ENCODE measurements around the gene CALHM3.
"Not testable (repeated sequence)": the region's sequence is repeated elsewhere in the genome, so short reads cannot be mapped to it uniquely, and the experiment has no call there.

CALHM3 gene

GRCh38 chr10:103501186-103501585 is 22.1 kb upstream of the CALHM3 start:
- no peak for DNase-seq

DNA sequence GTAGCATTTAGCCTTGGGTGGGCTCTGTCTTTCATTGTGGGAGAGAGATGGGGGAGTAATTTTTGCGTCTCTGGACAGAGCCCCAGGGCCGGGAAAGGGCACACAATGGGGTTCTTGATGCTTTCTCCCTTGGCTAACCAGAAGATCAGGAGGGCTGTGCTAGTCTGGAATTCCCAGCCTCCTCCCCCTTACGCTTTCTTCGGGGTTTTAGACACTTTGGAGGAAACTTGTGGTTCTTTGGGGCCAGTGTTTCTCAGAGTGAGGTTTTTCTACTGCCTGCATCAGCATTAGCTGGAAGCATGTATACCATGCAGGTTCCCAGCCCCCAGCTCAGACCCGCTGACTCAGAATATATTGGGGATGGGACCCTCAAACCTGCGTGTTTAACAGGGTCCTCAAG is 21.4 kb upstream of the CALHM3 start:
- DNase-seq: peak in 1 of 3 donors; percentile 29

DNA sequence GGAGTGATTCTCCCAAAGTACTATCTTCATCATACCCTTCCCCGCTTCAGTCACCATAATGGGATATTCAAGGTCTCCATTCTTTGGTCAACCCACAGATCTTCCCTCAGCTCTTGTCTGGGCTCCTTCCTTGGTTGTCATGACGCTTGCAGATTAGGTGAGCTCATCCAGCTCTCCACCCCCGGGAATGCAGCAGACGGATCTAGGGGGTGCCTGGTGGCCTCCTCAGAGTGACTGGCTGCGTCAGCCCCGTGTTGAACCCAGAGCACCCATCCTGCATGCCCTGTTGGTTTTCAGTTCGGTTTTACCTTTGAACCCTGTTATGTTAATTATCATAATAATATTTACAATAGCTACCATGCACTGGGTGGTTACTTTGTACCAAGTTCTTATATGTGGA is 20.8 kb upstream of the CALHM3 start:
- DNase-seq: no peak

DNA sequence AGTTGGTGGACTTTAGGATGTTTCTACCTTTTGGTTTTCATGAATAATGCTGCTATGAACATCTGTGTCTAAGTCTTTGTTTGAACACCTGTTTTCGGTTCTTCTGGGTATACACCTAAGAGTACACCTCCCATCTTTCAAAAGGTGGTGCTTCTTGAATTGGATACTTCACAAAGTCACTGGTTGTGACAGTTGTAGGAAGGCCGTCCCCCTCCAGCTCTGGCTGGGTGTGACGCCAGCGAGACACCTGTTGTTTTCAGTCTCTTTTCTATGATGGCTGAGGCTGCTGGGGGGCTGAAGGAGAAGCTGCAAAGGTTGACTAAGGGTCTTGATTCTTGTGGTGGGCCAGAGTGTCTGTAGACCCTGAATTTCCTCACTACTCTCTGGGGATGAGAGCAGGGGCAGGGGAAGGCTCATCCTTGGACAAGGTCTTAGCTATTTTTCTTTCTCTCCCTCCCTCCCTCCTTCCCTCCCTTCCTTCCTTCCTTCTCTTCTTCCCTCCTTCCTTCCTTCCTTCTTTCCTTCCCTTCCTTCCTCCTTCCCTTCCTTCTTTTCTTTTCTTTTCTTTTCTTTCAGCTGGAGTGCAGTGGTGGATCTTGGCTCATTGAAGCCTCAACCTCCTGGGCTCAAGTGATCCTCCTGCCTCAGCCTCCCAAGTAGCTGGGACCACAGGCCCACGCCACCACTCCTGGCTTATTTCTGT is 20.0 kb upstream of the CALHM3 start:
- DNase-seq: no peak

- no peak for DNase-seq
These were observed 18.3 kb upstream of the CALHM3 start for GRCh38 chr10:103497161-103497915.

GRCh38 chr10:103495321-103495720 is 16.3 kb upstream of the CALHM3 start:
- no peak for DNase-seq

DNA sequence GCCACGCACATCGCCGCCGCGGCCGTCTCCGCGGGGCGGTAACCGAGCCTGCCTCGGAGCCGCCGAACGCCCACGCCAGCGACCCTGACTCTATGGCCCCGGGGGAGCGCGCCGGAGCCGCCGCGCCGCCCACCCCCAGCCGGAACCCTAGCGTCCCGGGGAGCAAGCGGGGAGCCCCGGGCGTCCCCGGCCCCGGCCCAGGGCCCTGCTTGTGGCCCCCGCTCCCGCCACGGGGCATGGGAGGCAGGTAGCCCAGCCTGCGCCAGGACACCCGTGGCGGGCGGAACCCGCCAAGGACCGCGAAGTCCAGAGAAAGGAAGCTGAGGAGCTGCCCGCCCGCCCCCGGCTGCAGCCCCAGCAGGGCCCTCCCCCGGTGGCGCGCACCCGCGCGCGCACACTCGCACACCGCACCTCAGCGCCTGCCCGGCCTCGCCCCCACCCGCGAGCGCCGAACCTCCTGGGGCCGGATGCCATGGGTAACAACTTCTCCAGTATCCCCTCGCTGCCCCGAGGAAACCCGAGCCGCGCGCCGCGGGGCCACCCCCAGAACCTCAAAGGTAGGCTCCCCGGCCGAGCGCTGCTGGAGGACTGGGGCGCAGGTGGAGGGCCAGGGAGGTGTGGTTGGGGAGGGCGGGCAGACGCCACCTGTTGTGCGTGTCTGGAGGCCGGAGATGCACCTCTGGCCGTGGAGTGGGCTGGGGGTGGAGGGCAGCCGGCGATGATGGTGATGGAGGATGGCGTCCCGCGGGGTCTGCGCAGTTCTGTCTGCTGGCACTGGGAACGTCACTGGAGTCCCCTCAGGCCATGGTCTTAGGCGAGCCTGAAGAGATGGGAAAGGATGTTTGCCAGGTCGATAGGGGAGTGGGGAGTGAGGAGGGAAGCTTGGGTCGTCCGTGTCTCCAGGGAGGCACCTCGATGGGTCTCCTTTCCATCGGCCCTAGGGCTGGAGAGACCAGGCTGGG is 15.2 kb upstream of the CALHM3 start:
- peak; percentile 27 to 62 (median 46) for DNase-seq

- peak; percentile 26 to 54 (median 35) for DNase-seq
These were observed 14.4 kb upstream of the CALHM3 start, which contains the start of gene NEURL1 for GRCh38 chr10:103493362-103493915. NEURL1 (plus strand) TSS chr10:103493705; CDS start chr10:103494388, 683 bp downstream.

GRCh38 chr10:103492655-103493261 is 13.7 kb upstream of the CALHM3 start:
- no peak for DNase-seq

DNA sequence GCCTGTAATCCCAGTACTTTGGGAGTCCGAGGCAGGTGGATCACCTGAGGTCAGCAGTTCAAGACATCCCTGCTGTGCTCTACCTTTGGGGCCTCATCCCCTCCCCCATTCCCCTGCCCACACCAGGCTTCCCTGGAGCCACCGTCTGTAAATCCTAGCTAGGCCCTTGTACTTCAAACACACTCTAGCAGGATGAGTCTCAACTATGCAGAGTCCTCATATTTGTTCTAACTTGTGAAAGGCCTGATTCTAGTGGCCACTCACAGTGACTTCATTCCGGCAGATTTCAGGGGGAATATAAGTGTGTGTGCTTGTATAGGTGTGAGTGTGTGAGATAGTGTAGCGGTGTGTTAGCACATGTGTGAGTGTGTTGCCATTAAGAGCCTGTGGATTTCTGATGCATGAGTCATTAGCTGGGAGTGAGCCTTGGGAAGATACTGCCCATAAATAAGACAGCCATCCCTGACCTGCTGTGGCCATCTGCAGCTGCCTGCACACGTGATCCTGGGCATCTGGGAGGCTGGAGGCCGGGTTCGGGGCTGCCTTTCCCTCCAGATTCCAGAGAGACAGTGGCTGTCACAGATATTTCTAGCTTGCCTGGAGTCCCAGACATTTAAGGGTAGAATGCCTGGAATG is 12.8 kb upstream of the CALHM3 start:
- DNase-seq: no peak

DNA sequence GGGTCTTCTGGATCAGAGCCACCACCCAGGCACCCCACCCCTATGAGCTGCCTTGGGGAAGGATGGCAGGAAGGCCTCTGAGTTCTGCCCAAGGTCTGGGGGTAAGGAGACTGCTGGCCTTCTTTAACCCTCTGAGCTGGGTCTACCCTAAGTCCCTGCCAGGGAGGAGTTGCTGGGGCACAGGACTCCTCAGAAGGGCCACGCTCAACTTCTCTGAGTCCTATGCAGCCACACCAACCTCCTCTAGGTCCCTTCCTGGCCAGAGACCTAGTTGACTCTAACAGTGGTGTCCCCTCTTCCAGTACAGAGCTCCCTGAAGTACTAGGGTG is 11.9 kb upstream of the CALHM3 start:
- no peak for DNase-seq

GRCh38 chr10:103487410-103487708 is 8.3 kb upstream of the CALHM3 start:
- DNase-seq: no peak

GRCh38 chr10:103486635-103487409 is 7.8 kb upstream of the CALHM3 start:
- not testable (repeated sequence) for DNase-seq

DNA sequence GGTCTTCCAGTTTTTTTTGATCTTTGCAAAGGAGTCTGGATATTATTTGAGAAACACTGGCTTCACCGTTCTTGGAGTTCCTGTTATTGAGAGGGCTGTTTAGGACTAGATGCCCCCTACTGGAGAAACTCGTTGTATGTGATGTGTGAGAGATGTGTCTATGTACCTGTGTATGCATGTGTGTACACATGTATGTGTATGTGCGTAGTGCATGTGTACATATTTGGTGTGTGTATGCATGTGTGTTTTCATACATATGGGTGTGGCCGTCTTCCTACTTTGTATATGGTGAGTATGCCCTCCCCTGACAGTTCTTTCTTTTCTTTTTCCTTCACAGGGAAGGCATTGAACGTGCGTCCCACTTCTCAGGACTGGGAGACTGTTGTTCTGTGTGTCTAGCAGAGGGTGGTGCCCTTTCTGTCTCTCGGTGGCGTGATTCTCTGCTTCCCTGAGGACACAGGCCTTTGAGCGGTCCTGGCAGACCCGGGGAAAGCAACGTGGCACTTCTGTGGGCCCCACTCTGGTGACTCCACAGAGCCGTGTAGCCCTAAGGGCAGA is 3.0 kb upstream of the CALHM3 start:
- DNase-seq: peak; percentile 83 to 89 (median 85)

- peak; percentile 32 to 49 (median 49) for DNase-seq
These were observed 1.5 kb upstream of the CALHM3 start for GRCh38 chr10:103480521-103480920.

GRCh38 chr10:103478671-103479070 is 369 bp downstream of the CALHM3 start:
- no peak for DNase-seq

- peak; percentile 38 to 65 (median 48) for DNase-seq
These were observed 2.8 kb downstream of the CALHM3 start for GRCh38 chr10:103476046-103476768.

DNA sequence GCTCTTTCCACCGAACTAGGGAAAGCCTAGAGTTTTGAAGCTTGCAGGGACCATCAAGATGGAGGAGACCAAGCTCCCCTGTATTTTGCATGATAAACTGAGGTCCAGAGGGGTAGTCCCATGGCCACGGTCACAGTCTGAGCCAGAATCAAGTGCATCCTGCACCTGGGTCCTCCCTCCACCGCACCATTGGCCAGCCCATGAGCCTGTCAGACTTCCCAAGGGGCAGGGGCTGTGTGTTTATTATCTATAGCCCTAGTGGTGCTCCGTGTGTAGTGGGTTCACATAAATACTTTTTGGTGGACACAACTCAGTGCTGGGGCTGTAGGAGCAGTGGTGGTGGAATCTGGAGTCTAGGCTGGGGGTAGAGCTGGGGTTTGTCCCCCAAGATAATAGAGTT is 3.6 kb downstream of the CALHM3 start:
- DNase-seq: no peak

GRCh38 chr10:103474077-103474476 is 5.0 kb downstream of the CALHM3 start:
- DNase-seq: no peak

- DNase-seq: no peak
These were observed 5.8 kb downstream of the CALHM3 start for GRCh38 chr10:103473261-103473671.

Measured in suppressor macrophage treated with lipopolysaccharide for 1 hour (primary cell).